SH-SY5Y (cell line): ENCODE measurements around the gene CSTPP1.

Experiments
- GATA2 ChIP-seq: IDR thresholded peaks from 2 replicates; pipeline ENCODE4 v1.6.1; 2011; ENCODE audit warnings: mild to moderate bottlenecking, low read depth, low read length
- GATA3 ChIP-seq: IDR thresholded peaks from 2 replicates; pipeline ENCODE4 v1.6.1; 2011; ENCODE audit warnings: low read depth, mild to moderate bottlenecking, low read length, moderate library complexity

GRCh38 chr11:47187723-47188122 lies 251.2 kb downstream of the CSTPP1 start:
- TF ChIP-seq GATA2: peak; percentile 51
- TF ChIP-seq GATA3: no peak
